Breast epithelium (tissue), 3 donors: Measurements from ENCODE around the gene PLEKHH1.

ENCODE experiments used
- POLR2A ChIP-seq: fragments of 450-650 bp; IDR thresholded peaks from one replicate; pipeline ENCODE4 v1.6.1; 2016; ENCODE audit warnings: antibody characterized with exemption, mild to moderate bottlenecking, moderate library complexity
- TF ChIP-seq, protein P1 (sequence below), 3 donors: fragments of 450-650 bp; IDR thresholded peaks; one replicate each; pipeline ENCODE4 v1.5.1; 2016 to 2017; ENCODE audit warnings: antibody characterized with exemption in 3 of 3, mild to moderate bottlenecking in 3 of 3, moderate library complexity in 3 of 3

DNA sequence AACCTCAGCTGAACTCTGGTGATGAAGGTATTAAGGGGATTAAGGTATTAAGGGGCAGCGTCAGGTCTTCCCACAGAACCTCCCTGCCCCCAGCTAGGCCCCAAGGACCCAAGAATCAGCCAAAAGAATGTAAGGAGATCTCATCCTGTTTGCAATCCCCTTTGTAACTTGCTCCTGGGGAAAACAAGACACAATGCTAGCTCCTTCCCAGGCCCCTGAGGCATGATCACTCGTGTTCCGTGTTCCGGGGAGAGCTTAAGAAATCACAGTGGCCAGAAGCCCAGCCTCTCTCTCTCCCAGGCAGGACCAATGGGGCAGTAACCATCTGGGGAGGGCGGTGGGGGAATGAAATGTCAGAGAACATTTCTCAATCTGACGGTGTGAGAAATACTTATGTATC, 33.8 kb downstream of the PLEKHH1 start:
- TF ChIP-seq, protein P1, sequence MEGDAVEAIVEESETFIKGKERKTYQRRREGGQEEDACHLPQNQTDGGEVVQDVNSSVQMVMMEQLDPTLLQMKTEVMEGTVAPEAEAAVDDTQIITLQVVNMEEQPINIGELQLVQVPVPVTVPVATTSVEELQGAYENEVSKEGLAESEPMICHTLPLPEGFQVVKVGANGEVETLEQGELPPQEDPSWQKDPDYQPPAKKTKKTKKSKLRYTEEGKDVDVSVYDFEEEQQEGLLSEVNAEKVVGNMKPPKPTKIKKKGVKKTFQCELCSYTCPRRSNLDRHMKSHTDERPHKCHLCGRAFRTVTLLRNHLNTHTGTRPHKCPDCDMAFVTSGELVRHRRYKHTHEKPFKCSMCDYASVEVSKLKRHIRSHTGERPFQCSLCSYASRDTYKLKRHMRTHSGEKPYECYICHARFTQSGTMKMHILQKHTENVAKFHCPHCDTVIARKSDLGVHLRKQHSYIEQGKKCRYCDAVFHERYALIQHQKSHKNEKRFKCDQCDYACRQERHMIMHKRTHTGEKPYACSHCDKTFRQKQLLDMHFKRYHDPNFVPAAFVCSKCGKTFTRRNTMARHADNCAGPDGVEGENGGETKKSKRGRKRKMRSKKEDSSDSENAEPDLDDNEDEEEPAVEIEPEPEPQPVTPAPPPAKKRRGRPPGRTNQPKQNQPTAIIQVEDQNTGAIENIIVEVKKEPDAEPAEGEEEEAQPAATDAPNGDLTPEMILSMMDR (IDR thresholded peaks at IDR 0.05) = no peak
- TF ChIP-seq POLR2A = no peak
